GM10248 (cell line): ENCODE measurements around the gene TMEM109.

ENCODE experiments used
- CTCF ChIA-PET: fragments of 300-600 bp; sonication (Branson Sonifier 250); formaldehyde crosslinking; extraction: SDS; loops from one replicate; lab custom pipeline; 2021; ENCODE audit warnings: antibody characterized with exemption; lab: Yijun Ruan, JAX
- POLR2A ChIA-PET: fragments of 350-650 bp; sonication (Branson Sonifier 250); formaldehyde crosslinking; extraction: SDS; loops from one replicate; lab custom pipeline; 2020; ENCODE audit warnings: antibody characterized with exemption; lab: Yijun Ruan, JAX
- DNase-seq: peaks from one replicate; pipeline ENCODE4 v3.0.0; 2012; ENCODE audit errors: extremely low spot score
- TF ChIP-seq, protein P1 (sequence below): IDR thresholded peaks from 2 replicates; pipeline ENCODE4 v1.5.1; 2012; ENCODE audit warnings: mild to moderate bottlenecking, low read depth; ENCODE audit errors: extremely low read depth, missing control alignments, control extremely low read depth

Gene TMEM109

DNA sequence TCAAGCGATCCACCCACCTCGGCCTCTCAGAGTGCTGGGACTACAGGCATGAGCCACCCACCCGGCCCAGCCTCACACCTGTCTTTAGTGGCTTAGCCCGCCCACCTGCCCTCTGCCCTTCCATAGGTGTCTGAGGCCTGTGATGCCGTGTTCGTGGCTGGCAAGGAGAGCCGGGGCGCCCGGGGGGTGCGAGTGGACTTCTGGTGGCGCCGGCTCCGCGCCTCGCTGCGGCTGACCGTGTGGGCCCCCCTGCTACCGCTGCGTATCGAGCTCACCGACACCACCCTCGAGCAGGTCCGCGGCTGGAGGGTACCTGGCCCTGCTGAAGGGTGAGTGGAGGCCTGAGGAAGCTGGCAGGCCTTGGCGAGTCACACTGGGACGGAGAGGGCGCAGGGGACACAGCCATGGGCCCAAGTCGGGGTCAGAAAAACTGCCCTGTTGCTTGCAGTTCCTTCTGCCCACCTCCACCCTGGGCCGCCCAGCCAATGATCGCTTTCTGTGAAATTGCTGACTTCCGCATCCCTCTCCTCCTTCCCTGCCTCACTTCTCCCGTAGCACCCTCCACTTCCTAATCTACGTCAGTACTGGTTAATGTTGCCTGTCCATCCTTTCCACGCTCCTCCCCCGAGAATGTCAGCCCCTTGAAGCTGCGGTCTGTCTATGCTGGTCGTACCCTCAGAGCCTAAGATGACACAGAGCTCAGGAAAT, 19.6 kb downstream of the TMEM109 start:
- ChIA-PET POLR2A (no interaction called here), CTCF (interaction anchor here (1.4 to 2.1 kb wide), 4 partner anchors 16 to 102 kb away, joined by 4 to 7 read pairs (median 5); no protein-coding TSS in a partner anchor)
- TF ChIP-seq, protein P1, sequence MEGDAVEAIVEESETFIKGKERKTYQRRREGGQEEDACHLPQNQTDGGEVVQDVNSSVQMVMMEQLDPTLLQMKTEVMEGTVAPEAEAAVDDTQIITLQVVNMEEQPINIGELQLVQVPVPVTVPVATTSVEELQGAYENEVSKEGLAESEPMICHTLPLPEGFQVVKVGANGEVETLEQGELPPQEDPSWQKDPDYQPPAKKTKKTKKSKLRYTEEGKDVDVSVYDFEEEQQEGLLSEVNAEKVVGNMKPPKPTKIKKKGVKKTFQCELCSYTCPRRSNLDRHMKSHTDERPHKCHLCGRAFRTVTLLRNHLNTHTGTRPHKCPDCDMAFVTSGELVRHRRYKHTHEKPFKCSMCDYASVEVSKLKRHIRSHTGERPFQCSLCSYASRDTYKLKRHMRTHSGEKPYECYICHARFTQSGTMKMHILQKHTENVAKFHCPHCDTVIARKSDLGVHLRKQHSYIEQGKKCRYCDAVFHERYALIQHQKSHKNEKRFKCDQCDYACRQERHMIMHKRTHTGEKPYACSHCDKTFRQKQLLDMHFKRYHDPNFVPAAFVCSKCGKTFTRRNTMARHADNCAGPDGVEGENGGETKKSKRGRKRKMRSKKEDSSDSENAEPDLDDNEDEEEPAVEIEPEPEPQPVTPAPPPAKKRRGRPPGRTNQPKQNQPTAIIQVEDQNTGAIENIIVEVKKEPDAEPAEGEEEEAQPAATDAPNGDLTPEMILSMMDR = no peak
- DNase-seq = no peak

DNA sequence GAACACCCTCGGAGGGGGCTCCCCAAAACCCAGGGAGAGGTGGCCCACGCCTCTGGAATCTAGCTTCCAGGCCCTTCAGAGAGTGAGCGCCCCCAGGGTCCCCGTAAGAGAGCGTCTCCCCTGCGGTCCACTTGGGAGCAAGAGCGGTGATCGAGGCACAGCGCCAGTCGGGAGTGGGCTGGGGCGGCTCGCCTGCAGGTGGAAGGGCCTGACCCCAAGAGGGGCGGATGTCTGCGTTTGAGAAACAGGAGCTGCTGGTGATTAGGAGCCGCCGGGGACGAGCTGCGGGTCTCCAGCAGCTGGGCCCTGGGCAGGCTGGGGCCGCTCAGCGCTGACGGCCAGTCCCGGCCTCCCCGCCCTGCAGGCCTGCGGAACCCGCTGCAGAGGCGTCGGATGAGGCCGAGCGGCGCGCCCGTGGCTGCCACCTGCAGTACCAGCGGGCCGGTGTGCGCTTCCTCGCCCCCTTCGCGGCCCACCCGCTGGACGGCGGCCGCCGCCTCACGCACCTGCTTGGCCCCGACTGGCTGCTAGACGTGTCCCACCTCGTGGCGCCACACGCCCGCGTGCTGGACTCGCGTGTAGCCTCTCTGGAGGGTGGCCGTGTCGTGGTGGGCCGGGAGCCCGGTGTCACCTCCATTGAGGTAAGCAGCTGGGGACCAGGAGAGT, 20.3 kb downstream of the TMEM109 start:
- POLR2A ChIA-PET = interaction anchor here (0.5 kb wide), 1 partner anchor 16 kb away, joined by 3 read pairs; no protein-coding TSS in a partner anchor
- TF ChIP-seq, protein P1 = no peak
- no peak for DNase-seq
- CTCF ChIA-PET = interaction anchor here (1.2 to 1.5 kb wide), 3 partner anchors 16 to 104 kb away, joined by 3 to 6 read pairs (median 4); no protein-coding TSS in a partner anchor

DNA sequence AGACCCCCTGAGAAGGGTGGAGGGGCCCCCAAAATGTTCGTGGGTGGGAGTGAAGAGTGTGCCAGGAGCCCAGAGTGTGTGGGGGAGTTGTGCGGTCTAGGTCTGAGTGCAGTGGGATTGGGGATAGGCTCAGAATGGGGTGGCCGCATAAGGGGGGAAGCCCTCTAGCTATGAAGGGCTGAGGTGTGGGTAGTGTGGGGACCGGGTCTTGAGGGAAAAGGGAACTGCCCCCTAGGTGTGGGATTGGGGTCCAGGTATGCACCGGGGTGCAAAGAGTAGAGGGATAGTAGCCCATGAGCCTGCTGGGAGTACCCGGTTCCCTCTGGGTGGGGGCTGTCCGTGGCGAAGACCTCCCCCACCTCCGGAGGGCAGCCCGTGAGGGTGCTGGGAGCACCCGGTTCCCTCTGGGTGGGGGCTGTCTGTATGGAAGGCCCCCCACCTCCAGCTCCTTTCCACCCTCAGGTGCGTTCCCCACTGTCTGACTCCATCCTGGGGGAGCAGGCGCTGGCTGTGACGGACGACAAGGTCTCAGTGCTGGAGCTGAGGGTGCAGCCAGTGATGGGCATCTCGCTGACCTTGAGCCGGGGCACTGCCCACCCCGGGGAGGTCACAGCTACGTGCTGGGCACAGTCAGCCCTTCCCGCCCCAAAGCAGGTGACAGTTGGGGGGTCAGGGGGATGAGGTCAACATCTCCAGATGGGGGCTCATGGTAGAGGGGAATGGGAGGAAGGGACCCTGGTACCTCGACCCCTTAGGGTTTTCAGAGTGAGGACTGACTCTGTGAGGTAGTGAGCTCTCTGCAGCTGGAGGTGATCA, 21.0 kb downstream of the TMEM109 start:
- CTCF ChIA-PET = interaction anchor here (1.0 to 2.3 kb wide), 3 partner anchors 11 to 104 kb away, joined by 3 to 6 read pairs (median 3); no protein-coding TSS in a partner anchor
- no peak for DNase-seq
- POLR2A ChIA-PET = interaction anchor here (0.5 kb wide), 1 partner anchor 16 kb away, joined by 3 read pairs; no protein-coding TSS in a partner anchor
- TF ChIP-seq, protein P1 = no peak

DNA sequence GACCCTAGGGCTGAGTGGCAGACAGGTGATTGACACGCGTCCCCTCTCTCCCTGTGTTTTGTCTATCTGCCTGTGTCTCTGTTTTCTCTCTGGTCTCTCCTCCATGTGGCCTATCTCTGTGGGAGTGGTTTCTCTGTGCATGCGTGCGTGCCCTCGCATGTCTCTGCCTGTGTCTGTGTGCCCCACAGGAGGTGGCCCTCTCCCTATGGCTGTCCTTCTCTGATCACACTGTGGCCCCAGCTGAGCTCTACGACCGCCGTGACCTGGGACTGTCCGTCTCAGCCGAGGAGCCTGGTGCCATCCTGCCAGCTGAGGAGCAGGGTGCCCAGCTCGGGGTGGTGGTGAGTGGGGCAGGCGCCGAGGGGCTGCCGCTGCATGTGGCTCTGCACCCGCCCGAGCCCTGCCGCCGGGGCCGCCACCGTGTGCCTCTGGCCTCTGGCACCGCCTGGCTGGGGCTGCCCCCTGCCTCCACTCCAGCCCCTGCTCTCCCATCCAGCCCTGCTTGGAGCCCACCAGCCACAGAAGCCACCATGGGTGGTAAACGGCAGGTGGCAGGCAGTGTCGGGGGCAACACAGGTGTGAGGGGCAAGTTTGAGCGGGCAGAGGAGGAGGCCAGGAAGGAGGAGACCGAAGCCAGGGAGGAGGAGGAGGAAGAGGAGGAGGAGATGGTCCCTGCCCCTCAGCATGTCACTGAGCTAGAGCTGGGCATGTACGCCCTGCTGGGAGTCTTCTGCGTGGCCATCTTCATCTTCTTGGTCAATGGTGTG, 21.9 kb downstream of the TMEM109 start:
- no peak for DNase-seq
- TF ChIP-seq, protein P1 = no peak
- CTCF ChIA-PET = interaction anchor here (1.0 to 2.3 kb wide), 4 partner anchors 10 to 105 kb away, joined by 3 to 6 read pairs (median 3); no protein-coding TSS in a partner anchor
- POLR2A ChIA-PET = interaction anchor here (1.0 to 1.4 kb wide), 2 partner anchors 15 to 18 kb away, joined by 3 to 5 read pairs; no protein-coding TSS in a partner anchor

DNA sequence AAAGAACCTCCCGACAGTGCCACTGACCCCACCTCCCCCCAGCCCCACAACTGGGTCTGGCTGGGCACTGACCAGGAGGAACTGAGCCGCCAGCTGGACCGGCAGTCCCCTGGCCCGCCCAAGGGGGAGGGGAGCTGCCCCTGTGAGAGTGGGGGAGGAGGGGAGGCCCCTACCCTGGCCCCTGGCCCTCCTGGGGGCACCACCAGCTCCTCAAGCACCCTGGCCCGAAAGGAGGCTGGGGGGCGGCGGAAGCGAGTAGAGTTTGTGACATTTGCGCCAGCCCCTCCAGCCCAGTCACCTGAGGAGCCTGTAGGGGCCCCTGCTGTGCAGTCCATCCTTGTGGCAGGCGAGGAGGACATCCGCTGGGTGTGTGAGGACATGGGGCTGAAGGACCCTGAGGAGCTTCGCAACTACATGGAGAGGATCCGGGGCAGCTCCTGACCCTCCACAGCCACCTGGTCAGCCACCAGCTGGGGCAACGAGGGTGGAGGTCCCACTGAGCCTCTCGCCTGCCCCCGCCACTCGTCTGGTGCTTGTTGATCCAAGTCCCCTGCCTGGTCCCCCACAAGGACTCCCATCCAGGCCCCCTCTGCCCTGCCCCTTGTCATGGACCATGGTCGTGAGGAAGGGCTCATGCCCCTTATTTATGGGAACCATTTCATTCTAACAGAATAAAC, 22.6 kb downstream of the TMEM109 start:
- no peak for DNase-seq
- ChIA-PET CTCF (interaction anchor here (0.9 to 2.3 kb wide), 3 partner anchors 9 to 26 kb away, joined by 3 to 6 read pairs (median 3); no protein-coding TSS in a partner anchor), POLR2A (interaction anchor here (1.0 to 1.4 kb wide), 2 partner anchors 14 to 18 kb away, joined by 3 to 5 read pairs; no protein-coding TSS in a partner anchor)
- TF ChIP-seq, protein P1 = no peak
